Right lobe of liver (tissue), 4 donors: ENCODE results near the gene TMEM44.

ENCODE experiments used
- CTCF ChIP-seq, 4 donors: fragments of 200-600 bp in 3 of 4; fragments of 450-650 bp in 1 of 4; IDR thresholded peaks; one replicate each; pipeline versions ENCODE4 v1.5.1 to v1.8.0; 2016 to 2022; ENCODE audit warnings: antibody characterized with exemption in 4 of 4, mild to moderate bottlenecking in 2 of 4
- POLR2A ChIP-seq: fragments of 450-650 bp; IDR thresholded peaks from one replicate; pipeline ENCODE4 v1.6.1; 2017; ENCODE audit warnings: antibody characterized with exemption, mild to moderate bottlenecking
- donor health status: DM: no; HTN: no; CAD: no.
- donor health status: DM: no; HTN: no; CAD: no.
- donor health status: DM: no; HTN: yes; CAD: no.

DNA sequence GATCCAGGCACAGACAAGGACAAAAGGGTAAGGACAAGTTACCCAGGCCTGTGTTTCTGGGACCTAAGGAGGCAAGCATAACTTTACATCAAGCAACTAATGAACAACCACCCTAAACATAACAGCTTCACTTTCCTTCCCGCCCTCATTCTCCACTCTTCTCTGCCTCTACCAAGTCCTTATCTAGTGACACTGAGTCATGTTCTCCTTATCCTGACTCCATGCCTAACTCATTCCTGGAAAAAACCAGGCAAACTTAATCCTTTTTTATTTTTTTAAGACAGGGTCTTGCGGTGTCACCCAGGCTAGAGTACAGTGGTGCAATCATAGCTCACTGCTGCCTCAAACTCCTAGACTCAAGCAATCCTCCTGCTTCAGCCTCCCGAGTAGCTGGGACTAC lies 44.5 kb downstream of the TMEM44 start:
- TF ChIP-seq CTCF (IDR thresholded peaks at IDR 0.05) (no peak), POLR2A (no peak)
